Measurements from ENCODE around the gene INO80E.
"Not testable (repeated sequence)": the region's sequence is repeated elsewhere in the genome, so short reads cannot be mapped to it uniquely, and the experiment has no call there.

INO80E gene

DNA sequence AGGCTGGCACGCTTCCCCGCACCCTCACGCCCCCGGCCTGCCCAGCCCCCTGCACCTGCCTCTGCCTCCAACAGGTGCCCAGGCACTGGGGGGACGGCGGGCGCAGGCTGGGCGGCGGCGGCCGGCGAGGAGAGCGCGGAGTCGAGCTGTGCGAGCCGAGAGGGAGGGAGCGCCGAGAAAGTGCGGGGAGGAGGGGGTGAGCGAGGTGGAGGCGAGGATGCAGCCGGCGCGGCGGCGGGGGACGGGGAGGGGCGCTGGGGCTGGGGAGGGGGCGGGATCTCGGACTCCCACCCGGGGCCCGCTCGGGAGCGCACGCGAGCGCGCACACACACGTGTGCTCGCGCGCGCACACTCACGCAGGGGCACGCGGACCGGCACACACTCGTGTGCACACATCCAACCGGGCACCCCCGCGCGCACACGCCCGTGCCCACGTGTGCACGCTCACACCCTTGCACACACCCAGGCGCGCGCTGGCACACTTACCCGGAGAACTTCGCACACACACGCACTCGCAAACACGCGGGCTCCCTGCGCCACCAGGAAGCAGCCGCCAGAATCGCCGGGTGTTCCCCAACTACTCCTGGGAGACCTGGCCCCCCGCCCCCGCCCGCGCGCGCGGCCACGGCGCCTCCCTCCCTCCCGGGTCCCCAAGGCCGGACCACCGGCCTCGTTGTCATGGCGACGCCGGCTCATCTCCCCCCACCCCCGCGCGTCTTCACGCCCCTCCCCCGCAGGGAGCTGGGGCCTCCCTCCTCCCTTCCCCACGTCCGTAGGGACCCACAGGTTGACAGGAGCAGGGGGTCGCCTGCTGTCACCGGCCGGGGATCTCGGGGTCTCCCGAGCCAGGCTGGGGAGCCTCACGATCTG, 15.0 kb downstream of the INO80E start, which contains the start of gene DOC2A:
DOC2A (minus strand) TSS at position 184 of the 870 bp plus-strand sequence. CDS start 805 bp downstream, outside the sequence.
- DNase-seq = no peak

- DNase-seq = no peak
These were observed 15.9 kb downstream of the INO80E start for GRCh38 chr16:30011714-30012504.

DNA sequence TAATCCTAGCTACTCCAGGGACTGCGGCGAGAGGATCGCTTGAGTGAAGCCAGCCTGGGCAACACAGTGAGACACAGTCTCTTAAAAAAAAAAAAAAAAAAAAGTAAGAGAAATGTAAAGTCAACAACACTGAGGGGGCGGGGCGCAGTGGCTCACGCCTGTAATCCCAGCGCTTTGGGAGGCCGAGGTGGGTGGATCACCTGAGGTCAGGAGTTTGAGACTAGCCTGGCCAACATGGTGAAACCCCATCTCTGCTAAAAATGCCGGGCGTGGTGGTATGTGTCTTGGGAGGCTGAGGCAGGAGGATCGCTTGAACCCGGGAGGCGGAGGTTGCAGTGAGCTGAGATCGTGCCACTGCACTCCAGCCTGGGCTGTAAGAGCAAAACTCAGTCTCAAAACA, 16.6 kb downstream of the INO80E start:
- not testable (repeated sequence) for DNase-seq

DNA sequence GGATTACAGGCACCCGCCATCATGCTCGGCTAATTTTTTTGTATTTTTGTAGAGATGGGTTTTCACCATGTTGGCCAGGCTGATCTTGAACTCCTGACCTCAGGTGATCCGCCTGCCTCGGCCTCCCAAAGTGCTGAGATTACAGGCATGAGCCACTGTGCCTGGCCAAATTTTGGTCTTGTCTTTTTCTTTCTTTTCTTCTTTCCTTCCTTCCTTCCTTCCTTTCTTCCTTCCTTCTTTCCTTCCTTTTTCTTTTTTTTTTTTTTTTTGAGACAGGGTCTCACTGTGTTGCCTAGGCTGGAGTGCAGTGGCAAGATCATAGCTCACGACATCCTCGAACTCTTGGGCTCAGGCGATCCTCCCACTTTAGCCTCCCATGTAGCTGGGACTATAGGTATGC, 19.4 kb downstream of the INO80E start:
- not testable (repeated sequence) for DNase-seq

DNA sequence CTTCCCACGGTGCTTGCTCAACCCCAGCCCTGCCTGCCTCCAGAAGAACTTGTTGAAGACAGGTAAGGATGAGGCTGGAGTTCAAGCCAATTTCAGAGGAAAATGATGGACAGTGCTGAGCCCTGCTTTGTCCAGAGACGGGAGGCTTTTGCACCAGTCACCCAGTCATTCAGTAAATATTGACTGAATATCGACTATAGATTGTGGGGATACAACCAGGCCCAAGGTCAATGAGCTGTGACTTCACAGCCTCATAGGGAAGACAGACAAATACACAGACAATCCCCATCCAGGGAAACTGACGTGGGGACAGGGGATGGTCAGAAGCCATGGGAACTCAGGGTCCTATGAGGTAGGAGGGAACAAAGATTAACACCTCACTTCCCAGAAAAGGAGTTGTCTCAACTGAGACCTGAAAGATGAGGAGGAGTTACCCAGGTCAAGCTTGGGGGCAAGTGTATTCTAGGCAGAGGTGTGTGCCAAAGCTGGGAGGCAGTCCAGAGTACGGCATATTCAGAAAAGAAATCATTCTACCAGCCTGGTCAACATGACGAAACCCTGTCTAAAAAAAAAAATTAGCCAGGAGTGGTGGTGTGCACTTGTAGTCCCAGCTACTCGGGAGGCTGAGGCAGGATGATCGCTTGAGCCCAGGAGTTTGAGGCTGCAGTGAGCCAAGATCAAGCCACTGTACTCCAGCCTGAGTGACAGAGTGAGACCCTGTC, 20.7 kb downstream of the INO80E start:
- no peak for DNase-seq

DNA sequence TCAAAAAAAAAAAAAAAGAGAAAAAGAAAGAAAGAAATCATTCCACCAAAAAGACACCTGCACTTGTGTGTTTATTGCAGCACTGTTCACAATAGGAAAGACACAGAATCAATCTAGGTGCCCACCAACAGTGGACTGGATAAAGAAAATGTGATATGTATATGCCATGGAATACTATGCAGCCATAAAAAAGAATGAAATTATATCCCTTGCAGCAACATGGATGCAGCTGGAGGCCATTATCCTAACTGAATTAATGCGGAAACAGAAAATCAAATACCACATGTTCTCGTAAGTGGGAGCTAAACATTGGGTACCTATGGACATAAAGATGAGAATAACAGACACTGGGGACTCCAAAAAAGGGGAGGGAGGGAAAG, 21.2 kb downstream of the INO80E start:
- no peak for DNase-seq

- DNase-seq = not testable (repeated sequence)
These were observed 21.9 kb downstream of the INO80E start for GRCh38 chr16:30017937-30018336.

DNA sequence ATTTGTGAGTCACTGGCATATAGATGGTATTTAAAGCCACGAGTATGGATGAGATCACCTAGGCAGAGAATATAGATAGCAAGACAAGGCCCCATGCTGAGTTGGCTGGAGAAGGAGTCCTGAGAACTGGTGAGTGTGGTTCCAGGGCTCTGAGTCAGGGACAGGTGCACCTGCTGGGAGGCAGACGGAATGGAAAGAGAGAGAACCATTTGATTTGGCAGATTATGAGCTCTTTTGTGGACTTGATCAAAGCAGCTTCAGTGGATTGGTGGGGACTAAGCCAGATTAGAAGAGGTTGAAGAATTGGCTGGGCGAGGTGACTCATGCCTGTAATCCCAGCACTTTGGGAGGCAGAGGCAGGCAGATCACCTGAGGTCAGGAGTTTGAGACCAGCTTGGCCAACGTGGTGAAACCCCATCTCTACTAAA, 22.7 kb downstream of the INO80E start:
- DNase-seq = no peak

GRCh38 chr16:30022887-30023286, 26.8 kb downstream of the INO80E start, which contains the start of gene C16orf92:
C16orf92 (plus strand) TSS chr16:30023198; CDS start chr16:30023341, 143 bp downstream.
- no peak for DNase-seq

- DNase-seq = no peak
These were observed 27.5 kb downstream of the INO80E start for GRCh38 chr16:30023586-30023985.

GRCh38 chr16:30024451-30024850, 28.4 kb downstream of the INO80E start:
- no peak for DNase-seq

- DNase-seq = no peak
These were observed 29.1 kb downstream of the INO80E start for GRCh38 chr16:30025156-30025555.

- DNase-seq = no peak
These were observed 29.5 kb downstream of the INO80E start for GRCh38 chr16:30025574-30025973.

DNA sequence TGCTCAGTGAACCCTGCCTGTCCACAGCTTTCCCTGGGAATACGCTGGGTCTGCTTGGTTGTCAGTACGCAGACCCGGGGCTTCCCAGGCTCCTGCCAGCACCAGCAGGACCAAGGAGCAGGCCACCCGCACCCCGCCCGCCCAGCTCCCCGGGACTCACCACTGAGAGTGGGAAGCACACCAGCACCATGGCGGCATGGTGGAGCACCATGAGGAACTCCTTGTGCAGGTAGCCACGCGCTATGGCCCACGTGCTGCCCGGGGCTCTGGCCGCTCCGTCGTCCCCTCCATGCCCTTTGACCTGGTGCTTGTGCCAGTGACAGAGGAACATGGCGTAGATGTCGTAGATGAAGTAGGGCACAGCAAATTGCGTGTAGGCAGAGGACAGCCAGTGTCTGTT, 30.4 kb downstream of the INO80E start:
- DNase-seq = no peak

DNA sequence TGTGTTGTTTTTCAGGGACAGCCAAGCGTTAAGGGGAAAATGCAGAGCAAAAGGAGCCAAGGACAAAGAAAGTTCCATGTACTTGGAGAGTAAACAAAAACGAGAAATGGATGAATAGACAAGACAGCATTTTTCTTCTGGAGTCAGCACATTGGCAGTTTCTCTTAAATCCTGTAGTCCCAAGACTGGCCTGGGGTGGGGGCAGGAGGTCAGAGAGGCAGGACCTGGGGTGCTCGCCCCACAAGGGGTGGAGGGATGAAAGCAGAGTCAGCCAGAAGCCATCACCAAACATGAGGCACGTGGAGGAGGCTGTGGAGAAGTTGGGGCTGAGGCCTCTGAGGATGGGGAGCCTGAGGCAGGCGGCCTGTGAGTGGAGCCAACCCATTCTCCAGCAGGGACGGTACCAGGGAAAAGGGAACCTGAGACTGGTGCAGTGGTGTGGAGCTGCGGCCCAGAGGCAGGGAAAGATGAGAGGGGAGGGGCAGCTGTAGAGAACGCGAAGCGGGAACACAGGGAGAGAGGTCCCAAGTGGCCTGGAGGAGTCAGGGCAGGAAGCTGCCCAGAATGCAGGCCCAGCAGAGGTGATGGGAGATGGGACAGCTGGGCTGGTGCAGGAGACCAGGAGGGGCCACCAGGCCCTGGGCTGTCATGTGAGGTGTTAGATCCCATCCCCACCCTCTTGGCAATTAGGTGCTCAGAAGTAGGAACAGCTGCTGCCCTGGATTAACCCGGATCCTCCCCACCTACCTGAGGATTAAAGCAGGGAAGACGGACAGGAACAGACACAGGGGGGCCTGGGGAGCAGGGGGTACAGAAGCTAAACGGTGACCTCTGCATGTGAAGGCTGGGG, 31.8 kb downstream of the INO80E start:
- no peak for DNase-seq

DNA sequence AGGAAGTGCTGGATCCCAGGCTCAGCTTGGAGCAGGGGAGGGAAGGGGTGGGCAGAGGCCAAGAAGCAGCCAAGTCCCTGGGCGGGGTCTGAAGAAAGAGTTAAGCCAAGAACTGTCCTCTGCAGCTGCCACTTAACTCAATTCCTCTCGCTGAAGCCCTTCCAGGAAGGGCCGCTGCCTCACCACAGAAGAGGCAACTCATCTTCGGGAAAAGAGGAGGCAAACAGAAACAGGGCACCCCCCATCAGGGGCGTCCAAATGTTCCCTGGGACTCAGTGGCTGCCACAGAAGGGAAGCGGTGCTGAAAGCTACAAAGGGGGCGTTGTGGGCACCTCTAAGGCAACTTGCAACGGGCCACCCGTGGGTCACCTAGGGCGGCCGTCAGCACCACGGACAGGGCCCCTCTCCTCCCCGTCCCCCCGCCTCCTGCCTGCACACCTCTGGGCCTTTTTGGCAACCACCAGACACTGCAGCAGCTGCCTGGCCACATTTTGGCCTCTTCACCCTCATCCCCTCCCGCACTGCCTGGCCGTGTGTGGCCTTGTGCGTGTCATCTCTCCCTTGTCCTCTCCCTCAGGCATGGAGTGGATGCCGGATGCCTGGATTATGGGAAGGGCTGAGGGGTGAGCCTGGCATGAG, 32.5 kb downstream of the INO80E start:
- DNase-seq = no peak

DNA sequence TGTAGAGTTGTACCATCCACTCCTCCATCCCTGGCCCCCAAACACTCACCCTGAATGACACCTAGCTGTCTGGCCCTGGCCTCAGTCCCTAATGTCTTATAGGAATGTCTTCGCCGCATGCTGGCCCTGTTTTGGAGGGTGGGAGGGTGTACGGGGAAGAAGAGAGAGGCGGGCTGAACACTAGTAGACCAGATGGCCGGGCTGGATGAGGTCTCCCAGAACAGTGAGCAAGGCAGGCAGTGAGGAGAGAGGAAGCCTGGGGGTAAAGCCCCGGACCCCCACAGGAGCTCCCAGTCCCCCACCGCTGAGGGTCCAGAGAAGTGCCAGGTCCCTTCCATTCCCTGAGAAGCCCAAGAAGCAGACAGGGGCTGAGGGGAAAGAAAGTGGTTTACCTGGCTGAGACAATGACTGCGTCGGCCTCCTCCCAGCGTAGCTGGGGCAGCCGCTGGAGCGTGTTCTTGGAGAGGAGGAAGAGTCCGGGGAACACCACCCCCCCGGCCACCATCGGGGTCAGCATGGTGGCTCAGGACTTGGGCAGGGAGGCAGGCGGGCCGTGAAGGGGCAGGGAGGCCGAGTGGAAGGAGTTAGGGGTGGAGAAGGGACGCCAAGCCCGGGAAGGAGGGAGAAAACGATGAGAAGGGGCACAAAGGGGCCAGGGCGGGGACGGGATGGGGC, 34.1 kb downstream of the INO80E start:
- no peak for DNase-seq

DNA sequence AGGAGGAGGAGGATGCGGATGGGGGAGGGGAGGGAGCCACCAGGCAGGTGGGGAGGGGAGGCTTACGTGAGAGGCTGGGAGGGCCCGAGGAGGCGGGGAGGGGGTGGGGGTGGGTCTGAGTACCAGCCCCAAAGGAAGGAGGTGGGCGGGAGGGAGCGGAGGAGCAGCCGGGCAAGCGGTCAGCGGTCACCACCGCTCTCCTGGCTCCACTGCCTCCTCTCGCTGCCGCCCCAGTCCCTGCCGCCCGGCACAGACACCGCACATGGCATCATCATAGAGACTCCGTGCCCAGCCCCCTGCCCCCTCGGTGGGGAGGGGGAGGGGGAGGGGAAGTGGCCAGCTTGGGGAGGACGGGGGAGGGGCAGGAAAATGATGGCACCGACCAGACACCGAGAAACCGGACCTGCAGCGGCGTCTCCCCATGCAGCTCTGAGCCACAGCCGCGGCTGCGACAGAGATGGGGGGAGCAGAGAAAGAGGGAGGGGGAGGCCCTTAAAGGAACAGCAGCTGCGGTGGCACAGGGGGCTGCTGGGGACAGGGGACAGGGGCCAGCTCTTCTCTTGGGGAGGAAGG, 34.9 kb downstream of the INO80E start, which contains the start of gene TLCD3B:
TLCD3B (minus strand) TSS at position 431 of the 573 bp plus-strand sequence. CDS start 744 bp downstream, outside the sequence.
- DNase-seq = no peak

- no peak for DNase-seq
These were observed 35.5 kb downstream of the INO80E start for GRCh38 chr16:30031477-30031918.

DNA sequence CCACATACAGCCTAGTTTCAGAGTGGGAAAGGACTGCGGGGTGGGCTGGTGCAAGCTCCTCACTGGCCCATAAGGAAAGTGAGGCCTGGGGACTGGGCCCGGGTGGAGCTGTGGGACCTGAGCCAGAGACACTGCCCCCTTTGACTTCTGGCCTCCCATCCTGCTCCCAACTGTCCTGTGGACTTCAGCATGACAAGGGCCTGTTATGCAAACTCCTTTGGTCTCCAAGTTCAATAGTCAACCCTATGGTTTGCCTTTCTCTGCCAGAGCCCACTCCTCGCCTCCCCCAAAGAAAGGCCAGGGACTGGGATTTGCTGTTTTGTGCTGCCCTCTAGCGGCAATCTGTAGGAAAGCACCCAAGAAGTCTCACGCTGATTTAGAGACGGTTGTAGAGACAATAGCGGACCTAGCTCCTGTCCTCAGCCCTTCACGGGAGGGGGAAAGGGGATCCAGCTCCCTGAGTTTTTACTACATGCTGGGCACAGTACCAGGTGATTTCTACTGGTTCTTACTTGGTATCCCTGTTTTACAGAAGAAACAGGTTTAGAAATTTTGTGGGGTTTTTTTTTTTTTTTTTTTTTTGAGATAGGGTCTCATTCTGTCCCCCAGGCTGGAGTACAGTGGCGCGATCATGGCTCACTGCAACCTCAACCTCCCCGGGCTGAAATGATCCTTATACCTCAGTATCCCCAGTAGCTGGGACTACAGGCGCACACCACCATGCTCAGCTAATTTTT, 36.2 kb downstream of the INO80E start:
- DNase-seq = peak; percentile 18

All from SIG-M5 (cell line).